ENCODE data around the gene GPATCH11.

DNA sequence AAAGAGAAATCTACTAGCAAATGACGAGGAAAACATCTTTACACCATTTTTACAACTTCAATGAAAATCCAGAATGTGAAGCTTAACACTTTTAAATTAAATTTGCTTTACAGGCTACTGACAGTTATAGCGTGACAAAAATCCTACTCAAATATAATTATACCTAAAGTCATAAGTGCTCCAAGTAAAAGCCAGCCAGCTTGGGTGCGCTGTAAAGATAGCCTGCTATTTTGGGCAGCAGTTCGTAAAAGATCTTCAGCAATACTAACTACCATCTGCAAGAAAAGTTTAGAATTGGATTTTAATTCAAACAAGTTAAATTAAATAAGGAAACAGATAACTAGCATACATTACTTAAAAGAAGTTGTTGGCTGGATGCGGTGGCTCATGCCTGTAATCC lies 22.5 kb upstream of the GPATCH11 start:
- TF ChIP-seq, protein P1, sequence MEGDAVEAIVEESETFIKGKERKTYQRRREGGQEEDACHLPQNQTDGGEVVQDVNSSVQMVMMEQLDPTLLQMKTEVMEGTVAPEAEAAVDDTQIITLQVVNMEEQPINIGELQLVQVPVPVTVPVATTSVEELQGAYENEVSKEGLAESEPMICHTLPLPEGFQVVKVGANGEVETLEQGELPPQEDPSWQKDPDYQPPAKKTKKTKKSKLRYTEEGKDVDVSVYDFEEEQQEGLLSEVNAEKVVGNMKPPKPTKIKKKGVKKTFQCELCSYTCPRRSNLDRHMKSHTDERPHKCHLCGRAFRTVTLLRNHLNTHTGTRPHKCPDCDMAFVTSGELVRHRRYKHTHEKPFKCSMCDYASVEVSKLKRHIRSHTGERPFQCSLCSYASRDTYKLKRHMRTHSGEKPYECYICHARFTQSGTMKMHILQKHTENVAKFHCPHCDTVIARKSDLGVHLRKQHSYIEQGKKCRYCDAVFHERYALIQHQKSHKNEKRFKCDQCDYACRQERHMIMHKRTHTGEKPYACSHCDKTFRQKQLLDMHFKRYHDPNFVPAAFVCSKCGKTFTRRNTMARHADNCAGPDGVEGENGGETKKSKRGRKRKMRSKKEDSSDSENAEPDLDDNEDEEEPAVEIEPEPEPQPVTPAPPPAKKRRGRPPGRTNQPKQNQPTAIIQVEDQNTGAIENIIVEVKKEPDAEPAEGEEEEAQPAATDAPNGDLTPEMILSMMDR (IDR thresholded peaks at IDR 0.05) = no peak
- TF ChIP-seq POLR2A (IDR thresholded peaks at IDR 0.05) = no peak
